ENCODE data around the gene TNFAIP8.

TNFAIP8 gene

GRCh38 chr5:119347991-119348390, 7.8 kb upstream of the TNFAIP8 start:
- no peak for DNase-seq (ENCODE audit: low spot score)

GRCh38 chr5:119353213-119353612, 2.6 kb upstream of the TNFAIP8 start:
- DNase-seq (ENCODE audit: low spot score): no peak

GRCh38 chr5:119353686-119354366, 2.0 kb upstream of the TNFAIP8 start:
- DNase-seq (ENCODE audit: low spot score): no peak

DNA sequence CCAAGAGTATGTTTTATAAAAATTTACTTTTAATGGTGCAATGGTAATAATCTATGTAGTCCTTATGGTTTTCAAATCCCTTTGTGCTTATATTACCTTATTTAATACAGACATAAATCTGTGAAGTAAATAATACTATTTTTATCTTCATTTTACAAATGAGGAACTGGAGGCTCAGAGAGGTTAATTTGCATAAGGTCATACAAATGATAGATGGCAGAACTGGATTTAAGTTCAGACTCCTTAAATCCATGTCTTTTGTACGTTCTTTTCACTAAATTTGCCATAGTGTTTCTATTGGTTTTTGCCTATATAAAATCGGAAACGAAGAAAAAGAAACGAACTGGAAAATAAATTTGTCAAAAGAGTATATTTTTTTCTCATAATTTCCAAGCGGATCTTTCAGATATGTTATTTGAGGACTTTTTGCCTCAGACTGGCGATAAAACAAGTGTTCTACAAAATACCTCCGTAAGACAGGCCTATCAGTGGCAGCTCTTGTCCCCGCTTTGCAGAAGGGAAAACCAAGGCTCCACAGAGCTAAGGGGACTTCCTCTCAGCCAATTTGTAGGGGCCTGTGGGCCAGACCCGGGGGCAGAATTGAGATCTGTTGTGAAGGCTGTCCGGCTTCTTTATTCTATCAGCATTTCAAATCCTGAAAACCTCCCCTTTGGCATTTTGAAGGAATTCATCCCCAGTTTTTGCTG, 1.1 kb upstream of the TNFAIP8 start:
- no peak for DNase-seq (ENCODE audit: low spot score)

DNA sequence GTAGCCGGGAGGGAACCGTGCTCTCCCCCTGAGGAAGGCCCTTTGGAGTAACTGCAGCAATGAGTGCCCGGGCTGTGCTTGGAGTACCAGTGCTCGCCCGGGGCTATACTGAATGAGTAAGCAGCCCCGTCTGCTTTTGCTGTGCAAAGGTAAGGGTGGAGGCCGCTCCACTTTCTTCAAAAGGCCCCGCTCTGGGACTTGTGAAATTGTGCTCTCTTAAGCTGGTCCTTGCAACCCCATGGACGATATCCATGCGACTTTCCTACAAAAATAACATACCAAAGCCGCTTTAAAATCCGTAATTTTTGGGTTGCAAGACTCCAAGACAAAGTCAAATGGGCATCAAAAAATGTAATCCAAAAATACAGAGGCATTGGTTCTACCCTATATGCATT, 578 bp upstream of the TNFAIP8 start:
- DNase-seq (ENCODE audit: low spot score): no peak

DNA sequence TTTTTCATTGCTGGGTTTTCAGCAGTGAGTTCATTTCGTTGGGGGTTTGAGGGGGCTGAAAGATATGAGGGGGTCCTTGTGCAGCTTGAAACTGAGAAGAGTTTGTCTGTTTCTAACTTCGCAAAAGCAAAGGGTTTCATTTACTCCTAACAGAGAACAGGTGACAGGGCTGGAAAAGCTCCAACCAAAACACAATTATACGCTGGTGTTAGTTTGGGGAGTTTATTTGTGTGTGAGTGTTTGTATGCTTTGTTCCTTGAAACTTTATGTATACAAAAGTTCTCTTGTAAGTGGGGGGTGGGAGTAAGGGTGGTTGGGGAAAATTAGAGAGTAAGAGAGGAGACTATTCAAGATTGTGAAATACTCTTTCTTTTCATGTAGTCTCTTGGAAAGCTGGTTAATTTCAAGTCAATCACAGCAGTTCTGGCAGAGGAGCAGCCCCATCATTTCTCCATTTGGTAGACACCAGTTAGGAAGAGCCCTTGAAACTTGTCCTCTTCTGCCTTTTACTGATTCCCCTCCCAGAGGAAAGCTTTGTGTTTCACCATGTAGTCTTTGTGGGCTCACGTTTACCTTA, 881 bp downstream of the TNFAIP8 start:
- no peak for DNase-seq (ENCODE audit: low spot score)

- DNase-seq (ENCODE audit: low spot score): no peak
Measured at GRCh38 chr5:119357270-119357669, 1.5 kb downstream of the TNFAIP8 start.

DNA sequence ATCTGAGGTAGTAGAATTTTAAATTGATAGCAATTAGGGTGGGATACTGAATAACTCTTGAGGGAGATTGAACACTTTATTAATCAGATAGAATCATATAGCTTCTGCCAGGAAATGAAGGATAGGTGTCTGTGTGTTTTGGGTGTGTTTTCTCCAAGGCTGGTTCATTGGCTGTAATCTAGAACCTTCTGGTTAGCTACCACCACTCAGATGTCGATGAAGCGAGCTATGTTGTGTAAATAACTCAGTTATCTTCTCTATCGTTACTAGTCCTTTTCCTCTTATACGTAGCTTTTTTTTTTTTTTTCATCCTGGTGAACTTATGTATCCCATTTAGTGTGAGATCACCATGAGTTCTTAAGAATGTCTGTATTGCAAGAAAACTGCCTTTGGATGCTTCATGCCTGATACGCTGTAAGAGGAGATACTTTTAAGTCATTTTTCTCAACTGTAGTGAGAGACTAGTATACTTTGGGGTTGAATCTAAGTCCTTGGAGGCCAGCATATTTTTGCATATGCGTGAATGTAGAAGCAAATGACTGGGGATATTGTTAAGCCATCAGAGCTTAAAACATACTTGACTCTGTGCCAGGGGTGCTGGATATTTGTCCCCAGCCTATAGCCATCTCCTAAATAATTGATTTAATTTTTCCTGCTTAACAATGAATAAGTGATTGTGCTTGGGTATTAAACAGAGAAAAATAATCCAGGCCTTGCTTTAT, 2.1 kb downstream of the TNFAIP8 start:
- DNase-seq (ENCODE audit: low spot score): no peak

- DNase-seq (ENCODE audit: low spot score): no peak
Measured at GRCh38 chr5:119358530-119358900, 2.7 kb downstream of the TNFAIP8 start.

DNA sequence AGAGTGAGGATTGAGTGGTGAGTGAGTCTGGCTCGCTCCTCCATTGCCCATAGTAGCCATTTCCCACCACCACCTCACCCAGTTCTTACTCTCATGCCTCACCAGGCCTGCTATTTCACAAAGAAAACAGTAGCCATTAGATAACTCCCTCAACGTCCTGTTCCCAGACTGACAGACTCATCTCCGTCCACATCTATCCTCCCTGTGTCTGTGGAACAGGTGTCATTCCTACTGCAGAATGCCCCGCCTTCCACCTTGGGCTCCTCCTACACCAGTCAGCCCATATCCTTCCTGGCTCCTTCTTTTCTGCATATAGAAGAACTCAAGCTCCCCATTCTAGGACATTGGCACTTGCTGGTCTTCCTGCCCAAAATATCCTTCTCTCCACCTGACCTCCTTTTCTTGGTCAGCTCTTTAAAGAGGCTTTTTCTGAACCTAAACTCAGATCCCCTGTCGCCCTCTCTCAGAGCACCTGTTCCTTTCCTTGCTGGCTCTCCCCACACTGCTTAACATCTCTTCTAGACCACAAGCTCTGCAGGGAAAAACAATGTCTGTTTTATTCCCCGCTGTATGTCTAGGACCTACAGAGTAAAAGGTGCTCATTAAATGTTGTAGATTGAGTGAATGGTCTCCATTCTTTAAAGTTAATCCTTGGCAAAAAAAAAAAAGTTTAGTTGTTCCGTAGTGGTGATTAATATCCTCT, 3.2 kb downstream of the TNFAIP8 start:
- no peak for DNase-seq (ENCODE audit: low spot score)

GRCh38 chr5:119359737-119360413, 4.1 kb downstream of the TNFAIP8 start:
- no peak for DNase-seq (ENCODE audit: low spot score)

GRCh38 chr5:119360905-119361593, 5.2 kb downstream of the TNFAIP8 start:
- no peak for DNase-seq (ENCODE audit: low spot score)

DNA sequence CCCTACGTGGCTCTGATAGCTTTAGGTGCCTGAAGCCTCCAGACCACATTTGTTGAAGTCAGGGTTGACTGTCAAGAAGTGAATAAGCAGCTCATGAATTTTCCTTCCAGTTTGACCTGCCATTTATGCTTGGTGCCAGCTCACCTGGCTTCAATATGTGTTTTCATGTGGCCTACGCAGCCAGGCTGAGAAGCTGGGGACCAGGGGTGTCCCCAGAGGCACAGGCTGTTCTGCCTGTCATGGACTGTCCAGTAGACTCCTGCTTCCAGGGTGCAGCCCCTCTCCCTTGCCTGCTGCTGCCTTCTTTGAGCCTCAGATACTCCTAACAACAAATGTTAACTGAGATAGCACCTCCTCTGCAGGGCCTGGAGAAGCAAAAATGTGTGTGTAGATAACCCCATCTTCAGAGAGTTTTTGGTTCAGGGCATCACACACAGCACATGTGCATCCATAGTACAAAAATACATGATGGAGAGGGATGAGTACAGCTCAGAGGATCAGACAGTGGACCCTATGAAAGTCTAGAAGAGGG, 5.8 kb downstream of the TNFAIP8 start:
- no peak for DNase-seq (ENCODE audit: low spot score)

- DNase-seq (ENCODE audit: low spot score): no peak
Measured at GRCh38 chr5:119362714-119363113, 6.9 kb downstream of the TNFAIP8 start.

DNA sequence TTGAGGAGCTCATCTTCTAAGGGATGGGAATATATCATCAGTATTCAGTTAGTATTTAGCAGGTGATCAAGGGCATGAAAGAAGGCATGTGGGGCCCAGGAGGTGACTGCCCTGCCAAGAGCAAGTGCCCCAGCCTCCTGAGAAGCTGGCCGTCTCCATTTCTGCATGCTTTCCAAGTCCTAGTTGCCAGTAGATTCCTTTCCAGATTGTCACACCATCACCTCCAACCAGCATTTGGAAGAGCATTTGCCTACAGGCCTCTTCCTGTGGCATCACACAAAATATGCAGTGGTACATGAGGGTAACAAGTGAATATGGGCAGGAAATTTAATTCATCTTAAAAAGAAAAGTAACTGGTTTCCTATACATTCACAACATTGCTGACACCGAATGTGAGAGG, 7.5 kb downstream of the TNFAIP8 start:
- no peak for DNase-seq (ENCODE audit: low spot score)

GRCh38 chr5:119363936-119364335, 8.1 kb downstream of the TNFAIP8 start:
- no peak for DNase-seq (ENCODE audit: low spot score)

DNA sequence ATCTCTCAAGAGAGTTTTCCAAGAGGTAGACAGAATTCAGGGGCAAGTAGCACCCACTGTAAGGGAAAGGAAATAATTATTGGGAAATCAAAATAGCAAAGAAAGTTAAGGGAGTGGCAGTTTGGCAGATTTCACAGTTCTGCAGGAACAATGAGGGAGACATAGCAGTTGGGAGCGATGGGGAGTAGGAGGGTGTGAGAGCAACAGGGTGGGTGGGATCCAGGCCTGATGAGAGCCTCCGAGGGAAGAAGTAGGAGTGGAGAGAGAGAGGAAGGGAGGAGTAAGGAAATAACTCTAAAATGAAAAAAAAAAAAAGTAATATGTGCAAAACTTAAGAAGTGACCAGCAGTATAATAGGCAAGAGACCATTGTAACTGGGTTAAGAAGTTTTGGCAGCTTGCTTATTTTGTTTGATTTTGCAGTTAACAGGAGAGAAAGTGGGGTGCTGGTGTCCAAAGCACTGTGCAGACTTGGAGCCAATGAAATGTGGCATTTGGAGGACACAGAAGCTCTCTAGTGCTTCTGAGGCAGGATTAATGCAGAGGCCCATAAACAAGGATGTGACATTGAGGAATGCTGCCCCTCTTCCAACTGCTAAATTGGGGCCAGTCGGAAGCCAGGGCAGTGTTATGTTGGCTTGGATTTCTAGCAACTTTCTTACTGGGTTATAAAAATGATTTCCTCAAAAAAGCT, 10.2 kb downstream of the TNFAIP8 start:
- no peak for DNase-seq (ENCODE audit: low spot score)

DNA sequence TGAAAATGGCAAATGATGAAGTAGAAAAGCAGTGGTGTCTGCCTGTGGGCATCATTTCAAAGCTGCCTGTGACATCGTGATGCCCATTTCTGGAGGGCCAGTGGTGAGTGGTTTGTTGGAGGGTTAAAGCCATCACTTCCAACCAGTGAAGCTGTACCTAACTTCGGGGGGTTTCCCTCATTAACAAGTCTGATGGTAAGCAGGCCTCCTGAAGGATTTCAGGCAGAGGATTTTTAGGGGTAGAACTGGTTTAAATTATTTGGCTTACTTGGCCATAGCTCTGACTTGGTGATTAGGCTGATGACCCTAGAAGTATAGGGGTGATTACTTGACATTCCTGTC, 10.7 kb downstream of the TNFAIP8 start:
- DNase-seq (ENCODE audit: low spot score): no peak

DNA sequence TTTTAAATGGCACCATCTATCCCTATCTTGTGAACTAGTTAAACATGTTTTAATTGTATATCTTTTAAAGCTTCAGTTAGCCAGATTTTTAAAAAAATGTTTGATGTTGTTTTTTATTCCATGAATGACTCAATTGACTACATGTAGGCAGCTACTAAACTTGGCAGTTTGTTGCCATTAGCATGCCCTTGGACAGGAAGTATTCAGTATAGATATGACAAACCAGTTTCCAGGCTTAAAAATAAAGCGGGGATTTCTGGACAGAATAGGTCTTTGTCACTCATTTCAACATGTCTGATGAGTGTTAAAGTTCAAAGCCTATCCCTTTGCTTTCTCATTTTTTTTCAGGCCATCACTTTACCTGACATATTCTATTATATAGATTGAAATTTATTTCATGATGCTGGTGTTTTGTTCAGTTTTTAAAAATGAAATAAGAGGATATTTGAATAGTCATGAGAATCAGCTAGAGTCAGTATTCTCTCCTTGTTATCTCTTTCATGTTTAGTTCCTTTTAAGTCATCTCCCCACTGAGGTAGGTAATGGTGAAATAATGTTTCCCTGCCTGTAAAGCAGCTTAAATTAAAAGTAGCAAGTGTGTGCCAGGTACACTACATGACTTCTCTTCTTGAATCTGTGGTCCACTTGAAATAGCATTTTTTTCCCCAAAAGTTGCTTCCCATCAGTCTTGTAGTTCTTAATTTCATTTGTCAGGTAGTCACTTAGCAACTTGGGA, 11.9 kb downstream of the TNFAIP8 start:
- no peak for DNase-seq (ENCODE audit: low spot score)

GRCh38 chr5:119368238-119368630, 12.4 kb downstream of the TNFAIP8 start:
- no peak for DNase-seq (ENCODE audit: low spot score)

Measured in D341Med (cell line).